ENCODE results near the gene BEGAIN. TPM values are rescaled to one million over a fixed set of nuclear protein-coding genes. Genes with fewer than 3 reads are reported as not detected.

The BEGAIN gene
- total and polyA plus RNA-seq, 2 donors (not counting 3 experiments of a cell fraction or from before 2014, with no cell fraction given) = 0.49 TPM; not detected in 1

- intact Hi-C loops (cut with micrococcal nuclease) = no loop called here
Observed at GRCh38 chr14:100529561-100530031, 57.6 kb downstream of the BEGAIN start.

More at GRCh38 chr14:100529561-100530031, 57.6 kb downstream of the BEGAIN start:
- ChIA-PET CTCF (no interaction called here), POLR2A (no interaction called here)
- Histone ChIP-seq H4K20me1 (replicated peaks; ENCODE audit: control insufficient read depth, extremely low read depth, insufficient read depth, low read length) (no peaks in the 10 kb centered on the region), H3K4me2 (ENCODE audit: insufficient read depth, low read length) (no peak overlapping the region), H3K9ac (replicated peaks; ENCODE audit: extremely low read depth, insufficient read depth, low read length) (no peak overlapping the region), H3K4me1 (ENCODE audit: control insufficient read depth, extremely low read depth, insufficient read depth, low read length) (no peaks in the 10 kb centered on the region), H3K36me3 (ENCODE audit: control insufficient read depth in 2 of 2, extremely low read depth in 1 of 2, insufficient read depth in 2 of 2, low read length in 2 of 2) (peaks cover 0 to 2% of the 10 kb centered on the region in 2 experiments), H3K27me3 (ENCODE audit: control insufficient read depth in 2 of 2, insufficient read depth in 2 of 2, low read length in 2 of 2) (no peaks in the 10 kb centered on the region), H3K27ac (ENCODE audit: insufficient read depth, low read depth, low read length) (no peak overlapping the region), H3K9me1 (replicated peaks; ENCODE audit: control insufficient read depth, extremely low read depth, insufficient read depth, low read length) (no peaks in the 10 kb centered on the region), H3K9me3 (replicated peaks; ENCODE audit: control insufficient read depth, insufficient read depth, low read length) (no peaks in the 10 kb centered on the region), H2AFZ (ENCODE audit: low read depth, low read length) (no peak overlapping the region), H3K79me2 (ENCODE audit: control insufficient read depth, insufficient read depth, low read length) (no peaks in the 10 kb centered on the region), H3K4me3 (replicated peaks in 1 of 3; ENCODE audit: insufficient read depth in 1 of 3, low read depth in 1 of 3, low read length in 3 of 3) (no peak overlapping the region)
- TF ChIP-seq GATA2 (IDR thresholded peaks at IDR 0.05; ENCODE audit: insufficient read depth, insufficient read length, low read depth, low read length) (no peak), FOS (IDR thresholded peaks at IDR 0.05; ENCODE audit: borderline replicate concordance, insufficient read depth, low read length) (no peak), JUN (IDR thresholded peaks at IDR 0.05; ENCODE audit: borderline replicate concordance, insufficient read depth, insufficient read length, low read depth) (no peak), POLR2AphosphoS5 (IDR thresholded peaks at IDR 0.05; ENCODE audit: insufficient read depth, low read depth, low read length) (no peak), CTCF (IDR thresholded peaks at IDR 0.05; ENCODE audit: extremely low read depth in 1 of 2, insufficient read depth in 1 of 2, low read depth in 1 of 2, low read length in 2 of 2) (no peak), EZH2 (IDR thresholded peaks at IDR 0.05; ENCODE audit: borderline replicate concordance, low read depth, low read length, severe bottlenecking) (no peak), MYC (IDR thresholded peaks at IDR 0.05; ENCODE audit: low read depth, low read length) (no peak), MAX (IDR thresholded peaks at IDR 0.05; ENCODE audit: insufficient read depth, insufficient read length) (no peak), POLR2A (IDR thresholded peaks at IDR 0.05; ENCODE audit: low read depth, low read length) (no peak)
- no TSS peak for BruUV-seq (replicated peaks)
- dilution Hi-C loops (cut with MboI; ENCODE audit: extremely low pct_ligation_motif_present, low sequenced_read_pairs) = no loop called here
- DNase-seq (ENCODE audit: low read depth, low spot score) = no peak
- no peak for FAIRE-seq
